Activated CD8-positive, alpha-beta memory T cell treated with anti-CD3 and anti-CD28 coated beads, Interleukin-2, amount 50 U/mL, for 24 hours (primary cell): ENCODE data around the gene RBM33.

Source experiments
- DNase-seq: peaks from one replicate; pipeline ENCODE4 v3.0.0-alpha.2; 2020; ENCODE audit errors: extremely low read depth

RBM33 gene

DNA sequence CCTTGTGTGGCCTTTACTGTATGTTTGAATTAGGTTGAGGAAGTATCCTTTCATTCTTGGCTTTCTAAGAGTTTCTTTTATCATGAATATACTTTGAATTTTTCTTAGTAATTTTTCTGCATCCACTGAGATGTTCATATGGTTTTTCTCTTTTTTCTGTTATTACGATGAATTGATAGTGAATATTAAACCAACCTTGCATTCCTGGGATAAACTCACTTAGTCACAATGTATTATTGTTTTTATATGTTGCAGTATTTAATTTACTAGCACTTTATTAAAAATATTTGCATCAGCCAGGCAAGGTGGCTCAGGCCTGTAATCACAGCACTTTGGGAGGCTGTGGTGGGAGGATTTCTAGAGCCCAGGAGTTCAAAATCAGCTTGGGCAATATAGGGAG is 15.3 kb upstream of the RBM33 start:
- no peak for DNase-seq

DNA sequence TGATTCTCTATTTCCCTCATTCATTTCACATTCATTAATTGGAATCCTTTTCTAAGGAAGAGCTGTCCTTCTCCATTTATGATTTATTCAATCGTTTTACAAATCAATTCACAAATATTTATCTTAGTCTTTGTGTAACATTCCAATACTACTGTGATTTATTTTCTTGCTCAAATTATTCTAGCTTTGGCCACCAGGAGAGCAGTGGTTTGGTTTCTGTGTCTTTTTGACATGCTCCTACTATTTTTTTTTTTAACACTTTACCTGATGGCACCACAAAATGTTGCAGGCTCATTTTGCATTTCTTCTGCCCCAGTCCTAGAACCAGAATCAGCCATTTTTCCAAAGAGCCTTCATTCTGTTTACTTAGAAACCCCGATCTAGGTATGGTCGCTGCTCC is 13.3 kb upstream of the RBM33 start:
- no peak for DNase-seq

DNA sequence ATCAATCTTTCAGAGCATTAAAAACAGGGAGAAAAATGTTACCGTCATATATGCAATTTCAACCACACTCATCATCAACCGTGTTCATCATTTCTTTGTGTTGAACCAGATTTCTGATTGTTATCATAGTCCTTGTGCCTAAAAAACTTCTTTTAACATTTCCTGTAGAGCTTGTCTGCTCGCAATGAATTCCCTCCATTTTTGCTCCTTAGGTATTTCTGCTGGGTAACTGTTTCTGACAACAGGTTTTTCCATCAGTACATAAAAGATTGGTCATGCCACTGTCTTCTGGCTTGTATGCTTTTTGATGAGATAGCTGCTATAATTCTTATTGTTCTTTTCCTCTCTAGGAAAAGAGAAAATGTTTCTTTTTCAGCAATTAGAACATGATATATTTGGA is 8.6 kb upstream of the RBM33 start:
- no peak for DNase-seq

DNA sequence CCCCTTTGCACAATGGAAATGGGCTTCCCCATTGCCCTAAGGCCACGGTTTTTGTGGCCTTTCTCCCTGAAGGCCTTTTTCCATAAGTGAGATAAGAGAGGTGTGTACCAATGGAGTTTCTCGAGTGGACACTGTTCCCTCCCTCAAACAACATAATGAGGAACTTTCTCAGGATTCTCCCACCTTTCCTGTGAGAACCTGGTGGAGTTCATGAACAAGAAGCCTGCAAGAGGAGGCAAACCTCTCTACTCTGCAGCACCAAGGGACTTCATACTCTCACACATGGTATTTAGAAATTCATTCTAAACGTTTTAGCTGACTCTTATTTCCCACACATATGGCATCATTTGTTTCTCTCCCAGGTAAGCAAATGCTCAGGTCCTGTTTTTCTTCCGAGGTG is 7.3 kb upstream of the RBM33 start:
- no peak for DNase-seq

DNA sequence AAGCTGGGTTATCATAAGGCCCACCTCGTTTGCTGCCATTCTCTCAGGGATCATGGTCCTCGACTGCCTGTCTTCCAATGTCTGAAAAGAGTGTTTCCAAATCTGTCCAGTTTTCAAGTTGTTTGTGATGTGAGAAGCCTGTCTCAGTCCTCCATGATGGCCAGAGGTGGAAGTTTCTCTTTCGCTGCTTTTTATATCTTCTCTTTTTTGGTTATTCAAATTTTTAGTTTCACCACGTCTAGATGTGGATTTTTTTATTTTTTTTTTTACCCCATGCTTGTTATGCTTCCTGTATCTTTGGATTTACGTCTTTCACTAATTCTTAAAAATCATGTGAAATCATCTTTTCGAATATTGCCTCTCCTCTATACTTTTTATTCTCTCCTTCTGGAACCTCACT is 6.1 kb upstream of the RBM33 start:
- DNase-seq, result no peak

DNA sequence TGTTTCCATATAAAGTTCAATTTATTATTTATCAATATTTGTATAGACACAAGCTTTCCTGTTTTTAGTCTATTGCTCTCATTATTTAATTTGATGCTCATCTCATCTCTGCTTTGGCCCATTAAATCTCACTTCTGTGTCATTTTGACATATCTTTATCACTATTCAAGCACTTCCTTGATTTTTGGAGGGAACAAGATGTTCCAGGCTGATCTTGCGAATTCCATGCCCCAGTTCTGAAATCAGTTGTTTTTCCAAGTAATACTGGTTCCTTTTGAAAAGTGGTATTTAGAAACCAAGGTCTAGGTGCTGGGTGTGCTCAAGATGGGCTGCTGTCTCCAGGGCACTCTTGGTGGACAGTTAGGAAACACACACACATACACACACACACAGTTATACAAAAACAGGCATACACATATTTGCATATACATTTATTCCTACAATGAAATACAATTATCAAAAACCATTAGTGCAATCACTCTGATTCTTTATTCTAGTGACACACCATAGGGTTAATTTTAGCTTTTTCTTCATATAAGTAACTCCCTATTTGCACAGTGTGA is 4.4 kb upstream of the RBM33 start:
- DNase-seq, result no peak

DNA sequence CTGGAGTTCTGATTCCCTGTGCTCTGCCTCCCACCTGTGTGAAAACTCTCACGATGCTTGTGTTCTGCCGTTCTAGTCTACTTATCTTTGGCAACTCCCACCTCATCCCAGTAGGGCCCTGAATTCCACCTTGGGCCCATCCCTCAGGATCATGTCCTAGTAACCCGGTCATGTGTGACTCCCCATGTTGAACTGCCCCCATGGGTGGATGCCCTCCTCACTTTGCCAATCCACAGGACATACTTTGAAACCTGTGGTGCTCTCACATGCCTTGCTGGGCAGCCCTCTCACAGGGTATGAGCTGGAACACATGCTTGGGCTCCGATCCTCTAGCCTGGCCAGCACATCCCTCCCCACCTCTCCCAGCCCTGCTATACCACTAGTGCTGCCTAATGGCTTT is 3.8 kb upstream of the RBM33 start:
- DNase-seq, result no peak

DNA sequence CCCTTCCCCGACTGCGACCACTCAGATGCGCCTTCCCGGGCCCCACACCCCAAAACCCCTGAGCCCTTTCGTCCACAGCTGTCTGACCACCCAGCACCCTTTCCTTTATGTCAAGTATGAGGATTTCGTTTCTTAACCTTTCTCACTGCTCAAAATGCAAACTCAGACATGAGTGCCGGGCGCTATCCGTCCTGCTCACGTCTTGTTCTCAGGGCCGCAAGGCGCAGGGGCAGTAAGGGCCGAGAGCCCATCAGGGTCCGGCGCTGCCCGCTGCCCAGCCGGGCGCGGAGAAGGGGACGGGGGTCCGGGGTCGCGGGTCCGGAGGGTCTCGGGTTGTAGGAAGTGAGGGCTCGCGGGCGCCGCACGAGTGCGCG is 670 bp upstream of the RBM33 start:
- DNase-seq, result no peak

DNA sequence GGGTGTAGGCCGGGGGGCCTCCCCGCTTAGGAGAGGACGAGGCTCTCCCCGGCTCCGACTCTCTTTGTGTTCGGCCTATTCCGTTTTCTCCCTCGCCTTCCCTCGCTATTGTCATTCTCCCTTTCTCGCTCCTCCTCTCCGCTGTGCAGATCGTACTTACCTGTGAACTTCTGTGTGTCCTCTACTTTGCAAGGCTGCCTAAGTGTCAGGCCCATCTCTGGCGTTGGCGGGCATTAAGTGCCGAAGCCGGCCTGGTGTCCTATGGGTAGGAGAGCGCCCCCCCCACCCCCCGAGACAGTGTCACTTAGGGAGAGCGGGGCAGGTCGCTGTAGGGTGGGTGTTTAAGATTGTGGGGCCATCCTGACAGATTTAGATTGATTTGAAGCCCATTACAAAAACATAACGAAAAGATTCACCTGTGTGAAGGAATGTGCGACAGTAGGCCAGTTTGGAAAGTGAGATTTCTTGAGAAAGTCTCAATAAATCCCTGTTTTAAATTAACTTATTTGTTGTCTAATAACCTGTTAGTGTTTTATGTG is 579 bp downstream of the RBM33 start:
- DNase-seq, result no peak

DNA sequence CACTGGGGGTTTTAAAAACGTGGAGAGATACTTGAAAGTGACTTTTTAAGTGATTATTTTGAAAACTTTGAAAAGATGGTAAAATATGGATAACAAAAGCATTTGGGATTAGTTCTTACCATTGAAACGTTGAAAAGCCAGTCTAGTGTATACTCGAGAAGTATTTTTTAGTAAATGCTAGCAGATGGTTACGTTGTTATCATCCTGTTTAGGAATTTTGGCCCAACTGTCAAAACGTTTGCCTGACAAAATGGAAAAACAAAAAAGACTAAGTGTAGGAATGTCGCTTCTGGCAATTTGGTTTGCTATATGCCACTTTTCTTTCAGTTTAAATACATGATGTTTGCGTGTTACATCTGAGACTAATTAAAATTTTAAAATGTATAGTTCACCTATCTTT is 1.2 kb downstream of the RBM33 start:
- no peak for DNase-seq

DNA sequence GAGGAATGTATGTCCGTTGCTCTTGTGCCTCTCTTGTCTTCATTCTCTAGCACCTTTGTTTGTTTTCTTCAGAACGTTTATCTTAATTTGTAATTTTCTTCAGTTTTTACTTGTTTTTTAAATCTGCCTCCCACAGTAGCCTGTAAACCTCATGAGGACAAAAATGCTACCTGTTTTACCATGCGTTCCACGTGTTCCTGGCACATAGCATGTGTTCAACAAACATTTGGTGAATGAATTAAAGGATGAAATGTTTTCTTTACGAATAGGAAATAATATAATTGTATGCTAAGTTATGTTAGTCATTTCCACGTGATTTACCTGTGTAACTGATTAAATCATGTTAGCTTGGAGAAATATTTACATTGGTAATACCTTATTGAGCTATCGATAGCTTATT is 2.2 kb downstream of the RBM33 start:
- no peak for DNase-seq

DNA sequence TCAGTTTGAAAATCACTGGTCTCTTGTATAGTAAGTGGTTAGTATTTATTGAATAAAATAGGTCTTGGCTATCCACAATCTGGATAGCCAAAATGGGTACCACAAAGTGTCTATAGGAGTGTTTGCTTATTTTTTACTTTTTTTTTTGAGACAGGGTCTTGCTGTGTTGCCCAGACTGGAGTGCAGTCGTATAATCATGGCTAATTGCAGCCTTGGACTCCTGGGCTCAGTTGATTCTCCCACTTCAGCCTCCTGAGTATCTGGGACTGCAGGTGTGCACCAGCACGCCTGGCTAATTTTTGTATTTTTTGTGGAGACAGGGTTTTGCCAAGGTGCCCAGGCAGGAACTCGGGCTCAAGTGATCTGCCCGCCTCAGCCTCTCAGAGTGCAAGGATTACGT is 2.8 kb downstream of the RBM33 start:
- DNase-seq, result no peak

DNA sequence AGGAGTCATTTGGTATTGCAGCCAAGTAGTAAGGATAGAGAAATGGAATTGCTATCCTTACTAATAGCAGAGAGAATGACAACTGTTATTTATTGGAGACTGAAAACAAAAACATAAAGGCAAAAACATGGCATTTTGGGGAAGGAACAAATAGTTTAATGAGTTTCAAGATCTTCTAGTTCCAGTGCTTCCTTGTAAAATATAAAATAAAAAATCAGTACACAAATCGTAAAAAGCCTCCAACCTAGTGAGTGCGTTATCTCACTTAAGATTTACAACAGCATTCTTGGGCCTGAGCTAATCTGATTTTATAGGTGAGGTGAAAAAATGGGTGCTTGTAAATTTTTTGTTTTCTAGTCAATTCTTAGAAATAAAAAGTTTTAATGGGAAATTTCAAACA is 3.3 kb downstream of the RBM33 start:
- no peak for DNase-seq

DNA sequence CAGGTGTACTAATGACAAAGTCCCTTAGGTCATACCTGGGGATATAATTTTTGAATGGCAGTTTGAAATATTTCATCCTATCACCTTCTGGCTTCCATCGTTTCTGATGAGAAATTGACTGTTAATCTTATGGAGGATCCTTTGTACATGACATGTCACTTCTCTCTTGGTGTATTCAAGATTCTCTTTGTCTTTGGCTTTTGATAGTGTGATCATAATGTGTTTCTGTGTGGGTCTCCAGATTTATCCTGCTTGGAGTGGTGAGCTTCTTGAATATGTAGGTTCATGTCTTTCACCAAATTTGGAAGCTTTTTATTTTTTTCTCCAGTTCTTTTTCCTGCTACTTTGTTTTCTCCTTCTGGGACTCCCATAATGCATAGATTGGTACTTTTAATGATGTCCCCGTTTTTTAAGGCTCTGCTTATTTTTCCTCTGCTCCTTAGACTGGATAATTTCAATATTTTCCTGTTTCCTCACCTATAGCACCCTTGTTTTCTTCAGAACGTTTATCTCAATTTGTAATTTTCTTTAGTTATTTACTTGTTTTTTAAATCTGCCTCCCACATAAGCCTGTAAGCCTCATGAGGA is 4.4 kb downstream of the RBM33 start:
- no peak for DNase-seq

DNA sequence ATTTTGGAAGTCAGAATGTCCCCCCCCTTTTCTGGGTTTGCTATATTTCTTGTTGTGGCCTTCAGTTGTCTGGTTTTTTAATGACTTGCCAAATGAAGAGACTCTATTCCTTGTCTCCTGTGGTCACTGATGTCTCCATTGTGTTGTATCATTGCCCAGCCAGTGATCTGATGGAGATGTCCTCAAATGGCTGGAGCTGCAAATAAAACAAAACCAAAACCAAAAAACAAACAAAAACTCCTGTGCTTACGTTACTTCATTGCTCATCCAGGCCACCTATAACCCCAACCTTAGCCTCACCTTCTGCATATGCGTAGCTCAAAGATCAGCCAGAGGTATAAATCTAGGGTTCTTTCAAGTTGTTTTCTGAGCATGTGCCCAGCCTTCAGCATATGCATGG is 5.1 kb downstream of the RBM33 start:
- no peak for DNase-seq

DNA sequence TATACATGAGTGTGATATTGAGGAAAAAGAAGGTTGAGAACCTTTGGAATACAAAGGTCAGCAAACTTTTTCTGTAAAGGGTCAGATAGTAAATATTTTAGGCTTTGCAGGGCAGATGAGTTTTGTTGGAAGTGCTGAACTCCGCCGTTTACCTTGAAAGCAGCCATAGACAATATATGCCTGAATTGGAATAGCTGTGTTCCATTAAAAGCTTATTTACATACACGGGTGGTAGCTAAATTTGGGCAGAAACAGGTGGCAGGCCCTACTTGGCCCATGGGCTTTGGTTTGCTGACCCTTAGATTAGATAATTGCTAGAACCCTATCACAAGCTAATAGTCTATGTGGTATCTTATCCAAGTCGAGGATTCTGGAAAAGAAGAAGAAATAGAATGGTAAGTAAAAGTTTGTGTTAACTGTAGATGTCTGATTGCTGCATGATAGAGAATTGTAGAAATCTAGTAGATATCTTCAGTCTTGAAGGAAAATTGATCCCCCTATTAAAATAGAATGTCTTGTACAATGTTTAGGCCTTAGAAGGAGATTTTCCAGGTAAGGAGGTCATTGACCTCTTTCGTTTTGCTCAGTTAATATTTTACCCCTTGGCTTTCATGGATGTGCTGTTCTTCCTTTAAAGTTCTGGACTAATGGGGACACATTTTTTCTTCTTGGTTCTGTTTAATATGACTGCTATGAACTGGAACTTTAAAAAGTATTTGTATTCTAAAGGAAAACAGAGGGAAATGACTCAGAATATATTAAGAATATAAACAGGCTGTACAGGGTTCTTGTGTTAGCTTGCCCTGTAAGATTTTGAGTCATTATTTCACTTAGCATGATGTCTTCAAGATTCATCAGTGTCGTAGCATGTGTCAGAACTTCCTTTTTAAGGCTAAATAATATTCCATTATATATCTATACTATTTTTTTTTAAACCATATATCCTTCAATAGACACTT is 8.0 kb downstream of the RBM33 start:
- DNase-seq, result no peak

DNA sequence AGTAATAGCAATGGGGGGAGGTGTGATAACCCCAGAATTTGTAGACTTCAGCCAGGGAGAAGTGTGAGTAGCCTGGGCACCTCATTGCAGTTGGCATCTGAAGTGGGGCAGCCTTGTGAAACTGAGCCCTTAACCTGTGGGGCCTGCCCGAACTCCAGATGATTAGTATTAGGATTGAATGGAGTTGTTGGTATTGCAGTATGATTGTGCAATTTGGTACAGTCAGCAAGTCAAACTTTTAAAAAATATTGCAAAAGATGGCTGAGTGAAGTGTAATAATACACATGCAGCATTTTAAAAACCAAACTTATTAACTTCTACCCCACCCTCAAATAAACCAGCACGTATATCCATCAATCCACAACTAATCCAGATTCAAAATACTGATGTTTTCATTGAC is 9.3 kb downstream of the RBM33 start:
- no peak for DNase-seq

DNA sequence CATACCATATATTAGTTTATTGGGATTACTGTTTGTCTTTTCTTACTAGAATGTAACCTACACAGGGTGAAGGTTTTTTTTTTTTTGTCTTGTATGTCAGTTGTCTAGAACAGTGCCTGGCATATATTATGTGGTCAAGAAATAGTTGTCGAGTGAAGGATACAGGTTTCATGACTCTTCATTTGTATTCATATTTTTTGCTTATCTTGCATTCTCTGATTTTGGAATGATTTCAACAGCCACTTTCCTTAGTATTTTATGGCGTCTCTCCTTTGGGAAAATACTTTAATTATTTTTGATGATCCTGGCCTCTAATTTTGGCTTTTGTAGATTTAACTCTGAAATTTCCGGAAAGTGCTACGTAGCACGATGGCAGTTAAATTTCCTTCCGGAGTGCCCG is 12.4 kb downstream of the RBM33 start:
- DNase-seq, result no peak

DNA sequence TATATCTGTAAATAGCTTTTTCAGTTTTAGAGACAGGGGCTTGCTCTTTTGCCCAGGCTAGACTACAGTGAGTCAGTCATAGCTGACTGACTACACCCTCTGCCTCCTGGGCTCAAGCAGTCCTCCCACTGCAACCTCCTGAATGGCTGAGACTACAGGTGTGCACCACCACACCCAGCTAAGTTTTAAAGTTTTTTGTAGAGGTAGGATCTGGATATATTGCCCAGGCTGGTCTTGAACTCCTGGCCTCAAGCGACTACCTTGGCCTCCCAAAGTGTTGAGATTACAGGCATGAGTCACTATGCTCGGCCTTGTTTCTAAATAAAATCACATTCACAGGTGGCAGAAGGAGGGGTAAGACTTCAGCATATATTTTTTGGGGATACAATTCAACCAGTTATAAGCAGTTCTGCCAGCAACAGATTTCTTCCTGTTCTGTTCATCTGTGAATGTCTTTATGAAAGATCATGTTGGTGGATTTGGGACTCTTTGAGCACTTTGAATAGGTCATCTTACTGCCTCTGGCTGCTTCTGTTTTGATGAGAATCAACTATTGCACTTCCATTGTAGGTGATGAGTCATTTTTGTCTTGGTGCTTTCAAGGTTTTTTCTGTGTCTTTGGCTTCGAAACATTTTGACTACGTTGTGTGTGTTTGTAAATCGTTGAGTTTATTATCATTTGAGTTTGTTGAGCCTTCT is 15.7 kb downstream of the RBM33 start:
- DNase-seq, result no peak

DNA sequence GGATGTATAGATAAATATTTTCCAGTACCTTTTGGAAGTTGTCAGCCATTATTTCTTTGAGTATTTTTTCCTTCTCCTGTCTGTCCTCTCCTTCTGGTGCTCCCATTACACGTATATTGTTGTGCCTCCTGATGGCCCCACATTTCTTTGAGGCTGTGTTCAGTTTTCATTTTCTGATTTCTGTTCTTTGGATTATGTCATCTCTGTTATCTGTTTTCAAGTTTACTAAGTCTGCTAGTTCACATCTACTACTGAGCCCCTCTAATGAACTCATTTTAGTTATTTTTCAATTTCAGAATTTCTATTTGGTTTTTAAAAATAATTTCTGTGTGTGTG is 16.3 kb downstream of the RBM33 start:
- DNase-seq, result no peak

DNA sequence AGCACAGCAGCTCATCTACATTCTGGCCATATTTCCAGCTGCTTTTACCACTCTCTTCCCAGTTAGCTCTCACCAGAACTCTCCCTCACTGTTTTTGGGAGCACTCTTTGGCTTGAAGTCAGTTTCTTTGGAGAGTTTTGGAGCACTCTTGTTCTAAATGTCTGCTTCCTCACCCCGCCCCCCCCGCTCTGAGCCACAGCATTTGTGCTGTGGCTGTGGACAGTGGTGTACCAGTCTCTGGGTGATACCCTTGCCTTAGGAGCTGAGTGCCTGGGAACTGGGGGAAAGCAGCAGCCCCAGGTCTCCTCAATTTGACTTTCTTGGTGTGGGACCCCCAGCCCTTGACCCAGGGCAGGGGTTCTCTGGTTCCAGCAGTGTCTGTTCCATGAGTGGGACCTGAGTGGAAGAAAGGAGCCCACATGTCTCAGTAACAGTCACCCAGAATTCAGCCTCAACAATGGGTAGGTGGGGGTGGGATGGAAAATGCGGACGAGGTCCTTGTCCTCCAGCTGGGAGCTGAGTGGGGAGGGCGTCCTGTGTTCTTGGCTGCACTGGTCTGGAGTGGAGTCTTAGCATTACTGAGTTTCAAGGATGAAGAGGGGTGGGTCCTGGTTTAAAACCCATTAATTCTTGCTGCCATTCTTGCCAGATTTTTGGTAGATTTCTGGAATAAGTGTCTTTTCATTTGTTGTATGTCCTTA is 18.0 kb downstream of the RBM33 start:
- DNase-seq, result no peak

DNA sequence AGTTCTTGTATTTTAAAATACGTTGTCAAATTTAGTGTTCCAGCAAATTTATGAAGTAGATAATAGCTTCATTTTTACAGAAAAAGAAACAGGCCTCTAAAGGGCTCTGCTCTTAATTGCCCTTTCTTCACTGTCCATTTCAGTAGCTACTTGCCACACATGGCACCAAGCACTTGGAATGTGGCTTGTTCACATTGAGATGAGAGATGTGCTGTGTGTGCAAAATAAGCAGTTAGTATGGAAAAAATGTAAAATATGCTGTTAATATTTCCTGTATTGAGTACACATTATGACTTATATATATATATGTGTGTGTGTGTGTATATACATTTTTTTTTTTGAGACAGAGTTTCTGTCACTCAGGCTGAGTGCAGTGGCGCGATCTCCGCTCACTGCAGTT is 19.5 kb downstream of the RBM33 start:
- DNase-seq, result no peak
